Fibroblast of skin of right biceps (primary cell): ENCODE results near the gene ITPA.
"Not testable (repeated sequence)": the region's sequence is repeated elsewhere in the genome, so short reads cannot be mapped to it uniquely, and the experiment has no call there.

Experiments used
- DNase-seq: peaks from one replicate; pipeline ENCODE4 v3.0.0-alpha.2; 2013

The ITPA gene

GRCh38 chr20:3202965-3203314 is 6.4 kb upstream of the ITPA start:
- DNase-seq: no peak

- peak; percentile 14 for DNase-seq
Measured at GRCh38 chr20:3203315-3204123, 5.8 kb upstream of the ITPA start.

- DNase-seq: peak; percentile 80
Measured at GRCh38 chr20:3204124-3204794, 5.0 kb upstream of the ITPA start, which contains the start of gene DDRGK1. Gene DDRGK1, minus strand, starts transcription at chr20:3204682. Its CDS starts 55 bp downstream, at chr20:3204627.

GRCh38 chr20:3208786-3209256 is 477 bp upstream of the ITPA start:
- DNase-seq: peak; percentile 3

GRCh38 chr20:3209946-3210317 is 634 bp downstream of the ITPA start:
- peak; percentile 8 for DNase-seq

GRCh38 chr20:3210346-3210745 is 1.0 kb downstream of the ITPA start:
- no peak for DNase-seq

- no peak for DNase-seq
Measured at GRCh38 chr20:3213226-3213625, 3.9 kb downstream of the ITPA start.

- not testable (repeated sequence) for DNase-seq
Measured at GRCh38 chr20:3215359-3215917, 6.1 kb downstream of the ITPA start.

- DNase-seq: peak; percentile 38
Measured at GRCh38 chr20:3218307-3218988, 9.2 kb downstream of the ITPA start.

- no peak for DNase-seq
Measured at GRCh38 chr20:3221398-3222226, 12.3 kb downstream of the ITPA start.

GRCh38 chr20:3222635-3223600 is 13.6 kb downstream of the ITPA start:
- DNase-seq: no peak

- DNase-seq: no peak
Measured at GRCh38 chr20:3223651-3223993, 14.3 kb downstream of the ITPA start.

- no peak for DNase-seq
Measured at GRCh38 chr20:3223994-3224680, 14.8 kb downstream of the ITPA start.

GRCh38 chr20:3224681-3225421 is 15.6 kb downstream of the ITPA start:
- DNase-seq: no peak

GRCh38 chr20:3226093-3226492 is 16.8 kb downstream of the ITPA start:
- no peak for DNase-seq

GRCh38 chr20:3226864-3227263 is 17.6 kb downstream of the ITPA start:
- no peak for DNase-seq

- DNase-seq: no peak
Measured at GRCh38 chr20:3227506-3227905, 18.2 kb downstream of the ITPA start.

GRCh38 chr20:3227936-3228749 is 18.8 kb downstream of the ITPA start:
- no peak for DNase-seq

GRCh38 chr20:3228750-3229032 is 19.4 kb downstream of the ITPA start:
- DNase-seq: no peak
